ENCODE data around the gene LANCL1. TPM values are rescaled to one million over a fixed set of nuclear protein-coding genes. Genes with fewer than 3 reads are reported as not detected.

LANCL1 gene
- total RNA-seq, 1 donor from 2014 or later, result 32.8 TPM

DNA sequence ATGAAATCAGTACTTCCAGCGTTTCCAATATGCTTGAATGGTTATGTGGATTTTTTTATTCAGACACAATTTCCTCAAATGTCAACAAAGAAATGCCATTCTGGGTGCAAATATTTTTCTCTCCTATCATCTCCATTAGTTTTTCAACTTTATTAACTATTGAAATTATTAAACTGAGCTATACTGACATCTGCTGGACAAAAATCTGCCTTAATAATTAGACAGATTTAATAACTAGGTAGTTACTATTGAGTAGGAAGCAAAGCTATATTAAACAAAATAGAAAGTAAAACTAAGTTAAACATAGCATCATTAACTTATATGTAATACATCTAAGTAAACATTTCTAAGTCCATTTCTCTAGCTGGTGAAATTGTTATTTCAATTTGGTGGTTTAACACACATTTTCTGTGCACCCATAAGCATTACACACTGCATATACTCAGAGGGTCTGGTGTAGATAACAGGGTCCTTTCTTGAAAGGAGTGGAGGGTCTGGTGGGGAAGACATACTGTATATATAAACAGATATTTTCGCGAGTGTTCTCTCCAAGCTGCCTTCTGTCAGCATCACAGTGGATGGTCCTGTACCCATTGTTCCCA is 77.0 kb downstream of the LANCL1 start:
- no peak for DNase-seq (ENCODE audit: low spot score)

DNA sequence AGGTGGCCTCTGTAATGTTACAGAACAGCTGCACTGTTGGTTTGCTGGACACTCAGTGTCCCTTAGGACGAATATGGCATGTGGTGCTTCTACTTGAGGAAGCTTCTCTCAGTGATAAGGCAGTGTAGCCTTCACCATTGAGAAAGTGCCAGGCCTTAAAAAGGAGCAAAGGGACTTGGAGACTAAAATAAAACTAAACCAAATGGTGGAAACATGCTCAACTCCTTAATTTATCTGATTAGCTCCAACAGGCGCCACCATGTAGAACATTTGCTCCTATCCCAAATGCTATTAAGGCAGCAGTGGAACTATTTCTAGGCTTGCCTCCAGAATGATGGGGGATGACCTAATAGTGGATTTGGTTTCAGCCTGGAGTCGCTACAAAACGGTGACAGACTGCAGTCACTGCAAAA is 84.1 kb downstream of the LANCL1 start:
- no peak for DNase-seq (ENCODE audit: low spot score)

DNA sequence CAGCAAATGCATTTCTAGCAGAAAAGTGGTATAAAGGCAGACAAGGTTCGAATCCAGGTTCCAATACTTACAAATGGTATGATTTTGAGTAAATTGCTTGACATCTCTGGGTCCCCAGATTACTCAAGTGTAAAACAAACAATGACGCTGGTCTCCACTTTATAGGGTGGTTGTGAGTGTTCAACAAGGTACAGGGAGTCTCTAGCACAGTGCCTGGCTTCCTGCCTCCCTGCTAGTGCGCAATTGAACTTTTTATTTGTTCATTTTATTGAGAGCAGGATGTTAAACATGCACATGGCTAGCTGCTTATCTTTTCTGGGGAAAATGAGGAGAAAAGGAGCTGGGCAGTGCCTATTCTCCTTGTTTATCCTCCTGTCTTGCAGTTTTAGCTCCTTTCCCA is 86.7 kb downstream of the LANCL1 start:
- no peak for DNase-seq (ENCODE audit: low spot score)

DNA sequence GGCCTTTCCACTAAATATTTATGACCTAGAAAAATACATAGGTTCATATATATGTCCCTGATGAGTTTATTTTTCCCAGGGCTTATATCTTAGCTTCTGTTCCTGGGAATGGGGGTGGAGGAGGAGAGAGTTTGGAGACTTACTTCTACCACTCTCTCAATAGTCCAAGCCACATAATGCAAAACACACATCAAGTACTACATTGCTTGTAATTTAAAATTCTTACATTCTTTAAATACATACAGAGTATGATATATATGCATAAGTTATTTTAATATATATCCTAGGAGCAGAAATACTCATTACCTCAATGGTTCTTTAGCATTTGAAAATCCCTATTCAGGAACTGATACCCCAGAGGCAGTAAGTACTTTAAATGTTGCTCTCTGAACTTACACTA is 88.4 kb downstream of the LANCL1 start:
- DNase-seq (ENCODE audit: low spot score), result no peak

DNA sequence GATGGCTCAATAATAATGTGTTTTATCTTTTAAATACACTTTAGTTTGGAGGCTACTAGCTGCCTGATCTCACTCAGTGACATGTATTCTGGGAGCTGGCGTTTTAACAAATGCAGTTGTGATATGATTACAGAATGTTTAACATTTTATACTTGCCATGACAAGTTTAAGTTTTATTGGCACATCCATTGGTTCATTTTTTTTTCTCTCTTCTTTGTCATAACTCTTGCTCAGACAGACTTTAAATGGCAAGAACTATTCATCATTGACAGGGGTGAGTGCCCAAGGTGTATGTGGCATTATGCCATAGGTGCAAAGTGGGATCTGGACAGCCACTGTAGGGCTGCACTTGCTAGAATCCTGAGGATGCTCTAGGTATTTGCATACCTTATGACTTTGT is 89.5 kb downstream of the LANCL1 start:
- DNase-seq (ENCODE audit: low spot score), result no peak

Other genes starting within 250 kb of the LANCL1 start
- gene MYL1, start 161.6 kb downstream of the LANCL1 start, total RNA-seq, result not detected
- gene CPS1, start 79.8 kb upstream of the LANCL1 start, total RNA-seq, result 3.8 TPM

All from mesenteric fat pad (tissue), 1 donor.